ENCODE data around the gene ANKRD13A. TPM values are rescaled to one million over a fixed set of nuclear protein-coding genes. Genes with fewer than 3 reads are reported as not detected.
A peak's percentile ranks its signal among the peaks of the same experiment; 100 is the strongest.

ANKRD13A gene
- total and polyA plus RNA-seq, 2 of the 13 experiments (the other 11 are each of a cell fraction or from before 2014, with no cell fraction given) = 34.1 to 41.6 TPM

- TF ChIP-seq THAP9 (CRISPR knock-in tag; IDR thresholded peaks at IDR 0.05; ENCODE audit: borderline replicate concordance) (peak; percentile 61; the same call in 1 of the 2 replicates), ZFX (CRISPR knock-in tag; IDR thresholded peaks at IDR 0.05; ENCODE audit: low read depth) (peak; percentile 56; the same call in 1 of the 2 replicates), ZHX2 (IDR thresholded peaks at IDR 0.05; ENCODE audit: low read depth) (0 out of 2 replicates have a peak, but pooled peaks have one; percentile 41), ZHX2 (CRISPR knock-in tag; IDR thresholded peaks at IDR 0.05; ENCODE audit: borderline replicate concordance) (no peak), JUND (CRISPR knock-in tag; IDR thresholded peaks at IDR 0.05) (no peak), ZNF629 (CRISPR knock-in tag; conservative IDR thresholded peaks at IDR 0.05) (peak; percentile 91), LCORL (IDR thresholded peaks at IDR 0.05) (0 out of 2 replicates have a peak, but pooled peaks have one; percentile 60), LCORL (CRISPR knock-in tag; IDR thresholded peaks at IDR 0.05) (peak; percentile 69; the same call in 1 of the 2 replicates), NCOA2 (CRISPR knock-in tag; IDR thresholded peaks at IDR 0.05) (peak; percentile 67), CBX1 (IDR thresholded peaks at IDR 0.05; ENCODE audit: low read depth) (peak; percentile 58), PATZ1 (CRISPR knock-in tag; IDR thresholded peaks at IDR 0.05) (peak; percentile 45), SMAD1 (CRISPR knock-in tag; IDR thresholded peaks at IDR 0.05; ENCODE audit: borderline replicate concordance, low read depth) (no peak), ZNF878 (CRISPR knock-in tag; IDR thresholded peaks at IDR 0.05) (peak; percentile 74; the same call in 1 of the 2 replicates), ZBTB20 (CRISPR knock-in tag; IDR thresholded peaks at IDR 0.05; ENCODE audit: borderline replicate concordance, low read depth) (no peak), TCF12 (IDR thresholded peaks at IDR 0.05) (no peak), TCF12 (CRISPR knock-in tag; IDR thresholded peaks at IDR 0.05) (no peak), PHF8 (CRISPR knock-in tag; IDR thresholded peaks at IDR 0.05) (peak; percentile 31; the same call in 1 of the 2 replicates)
Measured at GRCh38 chr12:110079477-110080400, 80.5 kb downstream of the ANKRD13A start (continued).

Measured in HepG2 (cell line).